PFSK-1 (cell line): Measurements from ENCODE around the gene ASF1B.

Experiments
- POLR2AphosphoS5 ChIP-seq: IDR thresholded peaks from 2 replicates; pipeline ENCODE4 v1.6.1; 2012; ENCODE audit warnings: low read depth, mild to moderate bottlenecking, control low read depth, low read length, moderate library complexity
- TAF1 ChIP-seq: IDR thresholded peaks from 2 replicates; pipeline ENCODE4 v1.6.1; 2012; ENCODE audit warnings: low read length, control low read depth, borderline replicate concordance; ENCODE audit not compliant: insufficient read depth
- TF ChIP-seq, protein P1 (sequence below), 2 experiments: IDR thresholded peaks; 2 replicates each; pipeline versions ENCODE4 v1.6.1 to v1.8.0; 2011 to 2012; ENCODE audit warnings: low read depth in 2 of 2, low read length in 2 of 2, control low read depth in 1 of 2, inconsistent platforms in 1 of 2, mild to moderate bottlenecking in 1 of 2, moderate library complexity in 1 of 2; ENCODE audit not compliant: insufficient read depth in 1 of 2

DNA sequence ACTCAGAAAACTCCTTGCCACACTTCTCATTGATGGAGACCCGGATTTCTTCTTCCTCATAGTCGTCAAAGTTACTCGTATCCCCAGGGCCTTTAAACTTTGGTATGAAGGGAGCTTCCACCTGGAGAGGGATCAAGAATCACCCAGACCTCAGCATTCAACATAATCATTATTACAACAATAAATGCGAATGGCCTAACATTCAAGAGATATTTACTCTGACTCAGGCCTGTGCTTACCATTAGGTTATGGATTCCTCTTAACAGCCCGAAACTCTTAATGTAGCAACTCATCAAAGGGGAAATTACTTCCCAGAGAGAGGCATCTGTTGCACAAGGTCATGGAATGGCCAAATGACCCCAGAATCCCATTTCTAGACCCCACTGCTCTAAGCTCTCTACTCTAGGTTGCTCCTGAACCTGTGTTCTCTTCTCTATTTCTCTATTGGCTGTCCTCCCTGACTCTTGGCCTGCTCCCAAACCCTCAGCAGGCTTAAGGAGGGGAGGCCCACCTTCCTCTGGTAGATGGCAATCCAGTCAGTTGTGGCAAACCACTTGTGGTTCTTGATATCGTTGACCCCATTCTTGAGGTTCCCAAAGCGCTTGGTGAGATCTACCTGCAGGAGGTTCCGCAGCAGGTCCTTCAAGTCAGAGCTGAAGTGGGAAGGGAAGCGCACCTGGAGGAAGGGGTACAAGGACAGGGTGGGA lies 43.1 kb downstream of the ASF1B start:
- TF ChIP-seq TAF1 (no peak), POLR2AphosphoS5 (no peak)
- TF ChIP-seq, protein P1, sequence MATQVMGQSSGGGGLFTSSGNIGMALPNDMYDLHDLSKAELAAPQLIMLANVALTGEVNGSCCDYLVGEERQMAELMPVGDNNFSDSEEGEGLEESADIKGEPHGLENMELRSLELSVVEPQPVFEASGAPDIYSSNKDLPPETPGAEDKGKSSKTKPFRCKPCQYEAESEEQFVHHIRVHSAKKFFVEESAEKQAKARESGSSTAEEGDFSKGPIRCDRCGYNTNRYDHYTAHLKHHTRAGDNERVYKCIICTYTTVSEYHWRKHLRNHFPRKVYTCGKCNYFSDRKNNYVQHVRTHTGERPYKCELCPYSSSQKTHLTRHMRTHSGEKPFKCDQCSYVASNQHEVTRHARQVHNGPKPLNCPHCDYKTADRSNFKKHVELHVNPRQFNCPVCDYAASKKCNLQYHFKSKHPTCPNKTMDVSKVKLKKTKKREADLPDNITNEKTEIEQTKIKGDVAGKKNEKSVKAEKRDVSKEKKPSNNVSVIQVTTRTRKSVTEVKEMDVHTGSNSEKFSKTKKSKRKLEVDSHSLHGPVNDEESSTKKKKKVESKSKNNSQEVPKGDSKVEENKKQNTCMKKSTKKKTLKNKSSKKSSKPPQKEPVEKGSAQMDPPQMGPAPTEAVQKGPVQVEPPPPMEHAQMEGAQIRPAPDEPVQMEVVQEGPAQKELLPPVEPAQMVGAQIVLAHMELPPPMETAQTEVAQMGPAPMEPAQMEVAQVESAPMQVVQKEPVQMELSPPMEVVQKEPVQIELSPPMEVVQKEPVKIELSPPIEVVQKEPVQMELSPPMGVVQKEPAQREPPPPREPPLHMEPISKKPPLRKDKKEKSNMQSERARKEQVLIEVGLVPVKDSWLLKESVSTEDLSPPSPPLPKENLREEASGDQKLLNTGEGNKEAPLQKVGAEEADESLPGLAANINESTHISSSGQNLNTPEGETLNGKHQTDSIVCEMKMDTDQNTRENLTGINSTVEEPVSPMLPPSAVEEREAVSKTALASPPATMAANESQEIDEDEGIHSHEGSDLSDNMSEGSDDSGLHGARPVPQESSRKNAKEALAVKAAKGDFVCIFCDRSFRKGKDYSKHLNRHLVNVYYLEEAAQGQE (IDR thresholded peaks at IDR 0.05; ENCODE audit: insufficient read depth in 1 of 2, low read depth in 2 of 2, low read length in 2 of 2): no peak
